Osteocyte (in vitro differentiated cells): ENCODE data around the gene UBE2E1. TPM values are rescaled to one million over a fixed set of nuclear protein-coding genes. Genes with fewer than 3 reads are reported as not detected.
"Not testable (repeated sequence)": the region's sequence is repeated elsewhere in the genome, so short reads cannot be mapped to it uniquely, and the experiment has no call there.

Experiments used
- DNase-seq: peaks from one replicate; pipeline ENCODE4 v3.0.0; 2021; ENCODE audit warnings: mixed read lengths; ENCODE audit not compliant: unreplicated experiment; ENCODE audit errors: extremely low spot score
- H3K27ac Mint-ChIP-seq: one replicate; pipeline ENCODE4 v1.8.0; 2021; ENCODE audit warnings: mild to moderate bottlenecking, mixed read lengths; ENCODE audit not compliant: unreplicated experiment
- H3K27me3 Mint-ChIP-seq: one replicate; pipeline ENCODE4 v1.8.0; 2021; ENCODE audit warnings: mixed read lengths; ENCODE audit not compliant: unreplicated experiment
- H3K36me3 Mint-ChIP-seq: one replicate; pipeline ENCODE4 v1.8.0; 2021; ENCODE audit warnings: mixed read lengths; ENCODE audit not compliant: unreplicated experiment
- H3K4me1 Mint-ChIP-seq: one replicate; pipeline ENCODE4 v1.8.0; 2021; ENCODE audit warnings: mixed read lengths; ENCODE audit not compliant: unreplicated experiment
- H3K4me3 Mint-ChIP-seq: one replicate; pipeline ENCODE4 v1.8.0; 2021; ENCODE audit warnings: mild to moderate bottlenecking, moderate library complexity, mixed read lengths; ENCODE audit not compliant: unreplicated experiment
- H3K9me3 Mint-ChIP-seq: one replicate; pipeline ENCODE4 v1.8.0; 2021; ENCODE audit warnings: mixed read lengths; ENCODE audit not compliant: unreplicated experiment
- CTCF ChIP-seq: fragments of 200-600 bp; sonication (generic); IDR thresholded peaks from 2 replicates; pipeline ENCODE4 v1.5.0; 2021; ENCODE audit warnings: antibody characterized with exemption, mild to moderate bottlenecking, moderate library complexity
- total RNA-seq: library from RNA; stranded (reverse); gene quantifications from 2 replicates; pipeline ENCODE4 v1.2.1, GENCODE V29; 2021

The UBE2E1 gene
- total RNA-seq, 1 donor from 2014 or later: 98.5 TPM

- H3K9me3 Mint-ChIP-seq: no peaks in the 10 kb centered on the region
- peaks cover 57% of the 10 kb centered on the region for H3K4me1 Mint-ChIP-seq
- no peak overlapping the region for H3K4me3 Mint-ChIP-seq
- peak; percentile 39 for TF ChIP-seq CTCF
- H3K36me3 Mint-ChIP-seq: peaks cover 1% of the 10 kb centered on the region
- no peak for DNase-seq
- peak overlapping the region; percentile 3 for H3K27ac Mint-ChIP-seq
- no peaks in the 10 kb centered on the region for H3K27me3 Mint-ChIP-seq
Observed at GRCh38 chr3:23867400-23867799, 61.6 kb downstream of the UBE2E1 start.

DNA sequence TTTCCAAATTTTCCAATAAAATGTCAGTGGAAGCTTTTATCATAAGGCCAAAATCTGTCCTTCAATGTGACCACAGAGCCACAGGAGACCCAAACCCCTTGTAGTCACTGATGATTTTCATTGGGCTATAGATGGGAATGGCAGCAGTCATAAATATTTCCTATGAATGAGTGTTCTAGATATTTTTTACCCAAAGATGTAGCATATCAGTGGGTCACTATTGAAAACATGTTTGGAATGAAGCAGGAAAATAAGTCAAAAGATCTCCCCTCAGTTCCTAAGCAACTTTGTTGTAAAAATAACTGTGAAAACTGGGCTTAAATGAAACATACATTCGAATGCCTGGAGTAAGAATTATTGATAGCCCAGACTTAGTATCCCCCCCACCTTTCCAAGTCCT, 62.1 kb downstream of the UBE2E1 start:
- no peaks in the 10 kb centered on the region for H3K9me3 Mint-ChIP-seq
- no peaks in the 10 kb centered on the region for H3K27me3 Mint-ChIP-seq
- no peak overlapping the region for H3K4me3 Mint-ChIP-seq
- no peak overlapping the region for H3K27ac Mint-ChIP-seq
- H3K4me1 Mint-ChIP-seq: peaks cover 57% of the 10 kb centered on the region
- no peak for TF ChIP-seq CTCF
- H3K36me3 Mint-ChIP-seq: peaks cover 1% of the 10 kb centered on the region
- DNase-seq: no peak

DNA sequence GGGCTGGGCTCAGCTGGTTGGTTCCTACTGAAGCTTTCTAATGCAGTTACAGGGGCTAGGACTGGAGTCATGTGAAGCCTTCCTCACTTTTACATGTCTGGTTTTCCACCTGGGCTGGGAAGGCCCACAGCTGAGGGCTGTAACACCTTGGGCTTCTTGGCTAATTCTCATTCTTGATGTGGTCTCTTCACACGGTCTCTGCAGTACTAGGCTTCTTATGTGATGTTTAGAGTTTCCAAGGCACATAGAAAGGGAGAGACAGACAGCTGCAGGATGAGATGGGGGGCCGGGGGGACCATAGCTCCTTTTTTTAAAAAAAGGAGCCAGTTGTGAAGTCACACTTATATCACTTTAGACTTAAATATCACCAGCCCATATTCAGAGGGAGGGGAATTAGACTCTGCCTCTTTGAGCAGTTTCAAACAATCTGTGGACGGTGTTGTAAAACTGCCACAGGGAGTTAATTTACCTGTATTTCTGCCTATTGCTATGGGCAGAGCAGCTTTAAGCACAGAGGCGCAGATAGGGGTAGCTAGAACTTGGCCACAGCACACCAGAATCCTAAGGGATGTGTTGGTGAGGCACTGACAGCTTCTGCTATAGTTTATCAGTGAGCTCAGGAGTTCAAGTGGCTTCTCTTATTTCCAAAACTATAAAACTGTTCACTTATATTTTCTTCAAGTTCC, 64.4 kb downstream of the UBE2E1 start:
- no peak for DNase-seq
- no peak overlapping the region for H3K4me3 Mint-ChIP-seq
- H3K27ac Mint-ChIP-seq: no peak overlapping the region
- no peaks in the 10 kb centered on the region for H3K27me3 Mint-ChIP-seq
- peaks cover 48% of the 10 kb centered on the region for H3K4me1 Mint-ChIP-seq
- no peaks in the 10 kb centered on the region for H3K36me3 Mint-ChIP-seq
- no peaks in the 10 kb centered on the region for H3K9me3 Mint-ChIP-seq
- TF ChIP-seq CTCF: no peak

GRCh38 chr3:23870663-23871043, 64.9 kb downstream of the UBE2E1 start:
- H3K4me1 Mint-ChIP-seq: peaks cover 46% of the 10 kb centered on the region
- not testable (repeated sequence) for H3K27ac Mint-ChIP-seq, H3K4me3 Mint-ChIP-seq, DNase-seq, H3K36me3 Mint-ChIP-seq, H3K27me3 Mint-ChIP-seq, H3K9me3 Mint-ChIP-seq

DNA sequence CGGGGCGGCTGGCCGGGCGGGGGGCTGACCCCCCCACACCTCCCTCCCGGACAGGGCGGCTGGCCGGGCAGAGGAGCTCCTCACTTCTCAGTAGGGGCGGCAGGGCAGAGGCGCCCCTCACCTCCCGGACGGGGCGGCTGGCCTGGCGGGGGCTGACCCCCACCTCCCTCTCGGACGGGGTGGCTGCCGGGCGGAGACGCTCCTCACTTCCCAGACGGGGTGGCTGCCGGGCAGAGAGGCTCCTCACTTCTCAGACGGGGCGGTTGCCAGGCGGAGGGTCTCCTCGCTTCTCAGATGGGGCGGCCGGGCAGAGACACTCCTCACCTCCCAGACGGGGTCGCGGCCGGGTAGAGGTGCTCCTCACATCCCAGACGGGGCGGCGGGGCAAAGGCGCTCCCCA, 65.6 kb downstream of the UBE2E1 start:
- DNase-seq, H3K27ac Mint-ChIP-seq, H3K27me3 Mint-ChIP-seq, H3K4me3 Mint-ChIP-seq, H3K9me3 Mint-ChIP-seq, H3K36me3 Mint-ChIP-seq: not testable (repeated sequence)
- H3K4me1 Mint-ChIP-seq: peaks cover 43% of the 10 kb centered on the region

GRCh38 chr3:23872330-23872729, 66.6 kb downstream of the UBE2E1 start:
- no peak for DNase-seq
- Mint-ChIP-seq H3K9me3 (no peaks in the 10 kb centered on the region), H3K27me3 (no peaks in the 10 kb centered on the region), H3K4me1 (peaks cover 46% of the 10 kb centered on the region), H3K36me3 (no peaks in the 10 kb centered on the region), H3K4me3 (no peak overlapping the region), H3K27ac (no peak overlapping the region)
- TF ChIP-seq CTCF: no peak
